HG03575 (cell line): ENCODE results near the gene C1orf226.
"Not testable (repeated sequence)": the region's sequence is repeated elsewhere in the genome, so short reads cannot be mapped to it uniquely, and the experiment has no call there.

Experiments used
- ATAC-seq: cut with Tn5 transposase; IDR thresholded peaks from one replicate; pipeline ENCODE4 v1.9.1; 2021; ENCODE audit not compliant: unreplicated experiment, insufficient number of reproducible peaks, low FRiP score; ENCODE audit errors: extremely low read depth

The C1orf226 gene

GRCh38 chr1:162397039-162397448, 15.5 kb downstream of the C1orf226 start:
- no peak for ATAC-seq

GRCh38 chr1:162397943-162398560, 16.5 kb downstream of the C1orf226 start:
- no peak for ATAC-seq

- no peak for ATAC-seq
Observed at GRCh38 chr1:162398999-162399580, 17.6 kb downstream of the C1orf226 start.

- ATAC-seq, result no peak
Observed at GRCh38 chr1:162400790-162401355, 19.3 kb downstream of the C1orf226 start.

- ATAC-seq, result no peak
Observed at GRCh38 chr1:162404550-162405160, 23.1 kb downstream of the C1orf226 start.

GRCh38 chr1:162405800-162406199, 24.3 kb downstream of the C1orf226 start:
- ATAC-seq, result no peak

- no peak for ATAC-seq
Observed at GRCh38 chr1:162406811-162407210, 25.3 kb downstream of the C1orf226 start.

- no peak for ATAC-seq
Observed at GRCh38 chr1:162407539-162407938, 26.0 kb downstream of the C1orf226 start.

GRCh38 chr1:162412002-162412401, 30.5 kb downstream of the C1orf226 start, which contains the start of gene SH2D1B:
TSS of gene SH2D1B (minus strand) at chr1:162412136. CDS start at chr1:162412016, 120 bp downstream.
- no peak for ATAC-seq

- no peak for ATAC-seq
Observed at GRCh38 chr1:162416215-162416614, 34.7 kb downstream of the C1orf226 start.

- ATAC-seq, result no peak
Observed at GRCh38 chr1:162416909-162417308, 35.4 kb downstream of the C1orf226 start.

GRCh38 chr1:162417650-162418049, 36.1 kb downstream of the C1orf226 start:
- no peak for ATAC-seq

GRCh38 chr1:162418584-162418983, 37.1 kb downstream of the C1orf226 start:
- ATAC-seq, result not testable (repeated sequence)

GRCh38 chr1:162419450-162419931, 38.0 kb downstream of the C1orf226 start:
- not testable (repeated sequence) for ATAC-seq

- ATAC-seq, result no peak
Observed at GRCh38 chr1:162420120-162420519, 38.6 kb downstream of the C1orf226 start.

GRCh38 chr1:162421258-162422164, 40.0 kb downstream of the C1orf226 start:
- ATAC-seq, result no peak

GRCh38 chr1:162422662-162423375, 41.3 kb downstream of the C1orf226 start:
- no peak for ATAC-seq

- ATAC-seq, result no peak
Observed at GRCh38 chr1:162430583-162430982, 49.1 kb downstream of the C1orf226 start.
